Mesothelial cell of epicardium (in vitro differentiated cells): Measurements from ENCODE around the gene PRLR. TPM values are rescaled to one million over a fixed set of nuclear protein-coding genes. Genes with fewer than 3 reads are reported as not detected.
"Not testable (repeated sequence)": the region's sequence is repeated elsewhere in the genome, so short reads cannot be mapped to it uniquely, and the experiment has no call there.

Source experiments
- DNase-seq, 2 experiments: peaks; one replicate each; pipeline ENCODE4 v3.0.0; 2021; ENCODE audit warnings: low spot score in 2 of 2; ENCODE audit not compliant: unreplicated experiment in 2 of 2
- H3K27ac Mint-ChIP-seq: 2 replicates; pipeline ENCODE4 v1.8.0; 2021; ENCODE audit warnings: mixed read lengths
- H3K27me3 Mint-ChIP-seq: 2 replicates; pipeline ENCODE4 v1.8.0; 2021; ENCODE audit warnings: low read depth, mixed read lengths
- H3K36me3 Mint-ChIP-seq: 2 replicates; pipeline ENCODE4 v1.8.0; 2021; ENCODE audit warnings: mixed read lengths
- H3K4me1 Mint-ChIP-seq: 2 replicates; pipeline ENCODE4 v1.8.0; 2021; ENCODE audit warnings: mixed read lengths
- H3K4me3 Mint-ChIP-seq: 2 replicates; pipeline ENCODE4 v1.8.0; 2021; ENCODE audit warnings: mild to moderate bottlenecking, moderate library complexity, mixed read lengths
- H3K9me3 Mint-ChIP-seq: 2 replicates; pipeline ENCODE4 v1.8.0; 2021; ENCODE audit warnings: mixed read lengths
- total RNA-seq: library from RNA; stranded (reverse); gene quantifications from 3 replicates; pipeline ENCODE4 v1.2.1, GENCODE V29; 2021
- TF ChIP-seq, protein P1 (sequence below): fragments of 200-600 bp; sonication (generic); IDR thresholded peaks from one replicate; pipeline ENCODE4 v1.5.0; 2021; ENCODE audit warnings: antibody characterized with exemption; ENCODE audit not compliant: unreplicated experiment

Gene PRLR
- total RNA-seq, 1 donor from 2014 or later, result 1.2 TPM

DNA sequence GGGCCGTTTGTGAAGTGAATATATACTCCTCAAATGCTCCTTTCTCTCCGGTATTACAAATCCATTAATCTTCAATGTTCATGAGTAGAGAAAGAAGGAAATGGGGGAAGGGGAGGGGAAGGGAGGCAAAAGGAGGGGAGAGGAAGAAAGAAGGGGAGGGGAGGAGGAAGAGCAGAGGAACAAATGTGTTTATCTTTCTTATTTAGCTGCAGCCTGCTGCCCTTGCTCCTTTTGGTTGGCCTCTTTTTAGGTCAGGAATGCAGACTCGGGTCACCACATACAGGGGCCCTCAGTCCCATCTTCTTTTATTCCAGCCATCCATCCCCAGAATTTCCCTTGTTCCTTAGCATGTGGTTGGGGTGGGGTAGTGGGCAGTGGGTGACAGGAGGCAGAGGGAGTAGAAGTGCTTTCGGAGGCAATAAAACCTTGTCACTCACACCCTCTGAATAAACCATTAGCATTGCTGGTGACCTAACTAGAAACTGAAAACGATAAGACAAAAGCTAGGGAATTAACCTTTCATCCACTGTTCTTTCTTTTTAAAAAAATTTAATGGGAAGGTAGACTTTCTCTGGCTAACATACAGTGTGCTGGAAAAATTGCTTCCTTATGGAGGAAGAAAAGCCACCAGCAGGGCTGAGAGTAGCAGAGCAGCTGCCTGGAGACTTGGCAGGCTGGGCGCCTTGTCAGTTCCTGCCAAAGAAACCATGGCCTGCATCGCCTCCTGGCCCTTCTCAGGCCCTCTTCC, 16.8 kb upstream of the PRLR start:
- H3K27me3 Mint-ChIP-seq, result no peaks in the 10 kb centered on the region
- peaks cover 2% of the 10 kb centered on the region for H3K9me3 Mint-ChIP-seq
- peak overlapping the region; percentile 18 for H3K27ac Mint-ChIP-seq
- TF ChIP-seq, protein P1, sequence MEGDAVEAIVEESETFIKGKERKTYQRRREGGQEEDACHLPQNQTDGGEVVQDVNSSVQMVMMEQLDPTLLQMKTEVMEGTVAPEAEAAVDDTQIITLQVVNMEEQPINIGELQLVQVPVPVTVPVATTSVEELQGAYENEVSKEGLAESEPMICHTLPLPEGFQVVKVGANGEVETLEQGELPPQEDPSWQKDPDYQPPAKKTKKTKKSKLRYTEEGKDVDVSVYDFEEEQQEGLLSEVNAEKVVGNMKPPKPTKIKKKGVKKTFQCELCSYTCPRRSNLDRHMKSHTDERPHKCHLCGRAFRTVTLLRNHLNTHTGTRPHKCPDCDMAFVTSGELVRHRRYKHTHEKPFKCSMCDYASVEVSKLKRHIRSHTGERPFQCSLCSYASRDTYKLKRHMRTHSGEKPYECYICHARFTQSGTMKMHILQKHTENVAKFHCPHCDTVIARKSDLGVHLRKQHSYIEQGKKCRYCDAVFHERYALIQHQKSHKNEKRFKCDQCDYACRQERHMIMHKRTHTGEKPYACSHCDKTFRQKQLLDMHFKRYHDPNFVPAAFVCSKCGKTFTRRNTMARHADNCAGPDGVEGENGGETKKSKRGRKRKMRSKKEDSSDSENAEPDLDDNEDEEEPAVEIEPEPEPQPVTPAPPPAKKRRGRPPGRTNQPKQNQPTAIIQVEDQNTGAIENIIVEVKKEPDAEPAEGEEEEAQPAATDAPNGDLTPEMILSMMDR, result no peak
- peaks cover 22% of the 10 kb centered on the region for H3K4me1 Mint-ChIP-seq
- H3K36me3 Mint-ChIP-seq, result no peaks in the 10 kb centered on the region
- H3K4me3 Mint-ChIP-seq, result no peak overlapping the region
- DNase-seq, result no peak

DNA sequence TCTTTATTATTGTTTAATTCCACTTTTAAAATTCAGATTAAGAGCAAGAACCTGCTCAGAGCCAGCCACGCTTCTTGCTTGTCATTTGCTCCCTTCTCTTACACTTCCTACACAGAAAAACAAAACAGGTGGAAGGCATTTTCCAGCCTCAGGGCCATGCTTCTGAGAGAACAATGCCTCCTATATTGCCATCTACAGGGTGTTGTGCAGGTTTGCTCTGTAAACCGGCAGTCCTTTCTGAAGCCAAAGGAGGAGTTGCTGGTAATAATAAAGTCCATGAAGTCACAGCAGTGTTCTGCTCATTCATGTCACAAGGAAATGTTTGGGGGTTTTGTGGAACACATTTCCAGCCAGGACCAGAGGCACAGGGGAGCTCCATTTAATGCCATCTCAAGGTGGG, 16.1 kb upstream of the PRLR start:
- DNase-seq, result no peak
- peaks cover 22% of the 10 kb centered on the region for H3K4me1 Mint-ChIP-seq
- TF ChIP-seq, protein P1, result no peak
- H3K27ac Mint-ChIP-seq, result no peak overlapping the region
- no peaks in the 10 kb centered on the region for H3K36me3 Mint-ChIP-seq
- H3K27me3 Mint-ChIP-seq, result no peaks in the 10 kb centered on the region
- no peaks in the 10 kb centered on the region for H3K9me3 Mint-ChIP-seq
- no peak overlapping the region for H3K4me3 Mint-ChIP-seq

DNA sequence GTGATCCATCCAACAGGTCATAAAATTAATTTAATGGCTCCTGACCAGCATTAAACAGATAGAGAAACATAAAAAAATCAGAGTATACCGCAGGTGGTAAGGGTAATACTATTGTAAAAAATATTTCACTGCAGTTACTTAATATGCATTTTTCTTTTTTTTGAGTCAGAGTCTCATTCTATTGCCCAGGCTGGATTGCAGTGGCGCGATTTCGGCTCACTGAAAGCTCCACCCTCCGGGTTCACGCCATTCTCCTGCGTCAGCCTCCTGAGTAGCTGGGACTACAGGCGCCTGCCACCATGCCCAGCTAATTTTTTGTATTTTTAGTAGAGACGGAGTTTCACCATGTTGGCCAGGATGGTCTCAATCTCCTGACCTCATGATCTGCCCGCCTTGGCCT, 15.1 kb upstream of the PRLR start:
- H3K4me3 Mint-ChIP-seq, DNase-seq, H3K27me3 Mint-ChIP-seq, H3K9me3 Mint-ChIP-seq, H3K27ac Mint-ChIP-seq, H3K36me3 Mint-ChIP-seq: not testable (repeated sequence)
- H3K4me1 Mint-ChIP-seq, result peaks cover 22% of the 10 kb centered on the region

DNA sequence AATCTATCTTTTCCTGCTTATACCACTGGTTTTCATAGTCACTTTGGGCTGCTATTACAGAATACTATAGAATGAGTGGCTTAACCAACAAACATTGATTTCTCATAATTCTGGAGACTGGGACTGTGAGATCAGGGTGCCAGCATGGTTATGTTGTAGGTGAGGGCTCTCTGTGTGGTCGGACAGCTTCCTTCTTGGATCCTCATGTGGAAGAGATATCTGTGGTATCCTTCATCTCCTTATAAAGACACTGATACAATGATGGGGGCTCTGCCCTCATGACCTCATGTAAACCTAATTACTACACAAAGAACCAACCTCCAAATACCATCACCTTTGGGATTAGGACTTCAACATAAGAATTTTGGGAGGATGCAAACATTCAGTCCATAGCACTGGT, 13.9 kb upstream of the PRLR start:
- Mint-ChIP-seq H3K9me3 (no peaks in the 10 kb centered on the region), H3K27me3 (no peaks in the 10 kb centered on the region), H3K4me1 (peaks cover 18% of the 10 kb centered on the region), H3K4me3 (no peak overlapping the region), H3K36me3 (no peaks in the 10 kb centered on the region), H3K27ac (no peak overlapping the region)
- no peak for DNase-seq
- TF ChIP-seq, protein P1, result no peak

DNA sequence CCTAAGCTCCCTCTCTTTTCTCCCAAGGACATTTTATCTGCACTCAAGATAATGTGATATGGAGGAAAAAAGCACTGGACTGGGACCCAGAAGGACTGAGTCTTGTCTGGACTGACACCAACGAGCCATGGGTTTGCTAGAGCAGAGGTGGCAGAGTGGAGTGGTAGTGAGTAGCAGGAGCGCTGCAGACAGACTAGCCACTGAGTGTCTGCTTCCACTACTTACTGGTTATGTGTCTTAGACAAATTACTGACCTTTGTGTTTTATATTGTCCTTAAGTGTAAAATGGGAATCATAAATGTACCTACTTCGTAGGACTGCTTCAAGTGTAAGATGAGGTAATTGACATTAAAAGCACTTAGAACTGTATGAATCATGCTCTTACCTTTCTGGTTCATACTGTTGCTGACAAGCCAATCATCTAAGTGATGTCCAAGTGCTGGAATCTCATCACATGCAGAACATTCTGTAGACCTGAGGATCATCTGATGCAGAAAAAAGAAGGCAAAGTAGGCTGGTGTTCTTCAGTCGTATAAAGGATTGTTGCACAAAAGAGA, 12.5 kb upstream of the PRLR start:
- Mint-ChIP-seq H3K27me3 (no peaks in the 10 kb centered on the region), H3K36me3 (no peaks in the 10 kb centered on the region), H3K27ac (no peak overlapping the region), H3K9me3 (no peaks in the 10 kb centered on the region), H3K4me3 (no peak overlapping the region), H3K4me1 (peaks cover 16% of the 10 kb centered on the region)
- no peak for DNase-seq
- TF ChIP-seq, protein P1, result no peak

DNA sequence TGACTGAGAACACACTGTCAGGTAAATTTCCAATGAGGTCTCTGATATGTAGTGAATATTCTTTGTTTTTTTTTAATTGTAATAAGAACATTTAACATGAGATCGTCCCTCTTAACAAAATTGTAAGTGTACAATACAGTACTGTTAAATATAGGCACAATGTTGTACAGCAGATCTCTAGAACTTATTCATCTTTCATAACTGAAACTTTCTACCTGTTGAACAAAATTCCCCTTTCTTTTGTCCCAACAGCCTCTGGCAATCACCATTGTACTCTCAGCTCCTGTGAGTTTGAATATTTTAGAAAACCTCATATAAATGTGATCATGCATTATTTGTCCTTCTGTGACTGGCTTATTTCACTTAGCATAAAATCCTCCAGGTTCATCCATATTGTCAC, 10.6 kb upstream of the PRLR start:
- Mint-ChIP-seq H3K9me3 (no peaks in the 10 kb centered on the region), H3K27me3 (no peaks in the 10 kb centered on the region), H3K4me1 (no peaks in the 10 kb centered on the region), H3K4me3 (no peak overlapping the region), H3K36me3 (no peaks in the 10 kb centered on the region), H3K27ac (no peak overlapping the region)
- no peak for DNase-seq
- TF ChIP-seq, protein P1, result no peak
